ENCODE data around the gene PHEX.

PHEX gene

DNA sequence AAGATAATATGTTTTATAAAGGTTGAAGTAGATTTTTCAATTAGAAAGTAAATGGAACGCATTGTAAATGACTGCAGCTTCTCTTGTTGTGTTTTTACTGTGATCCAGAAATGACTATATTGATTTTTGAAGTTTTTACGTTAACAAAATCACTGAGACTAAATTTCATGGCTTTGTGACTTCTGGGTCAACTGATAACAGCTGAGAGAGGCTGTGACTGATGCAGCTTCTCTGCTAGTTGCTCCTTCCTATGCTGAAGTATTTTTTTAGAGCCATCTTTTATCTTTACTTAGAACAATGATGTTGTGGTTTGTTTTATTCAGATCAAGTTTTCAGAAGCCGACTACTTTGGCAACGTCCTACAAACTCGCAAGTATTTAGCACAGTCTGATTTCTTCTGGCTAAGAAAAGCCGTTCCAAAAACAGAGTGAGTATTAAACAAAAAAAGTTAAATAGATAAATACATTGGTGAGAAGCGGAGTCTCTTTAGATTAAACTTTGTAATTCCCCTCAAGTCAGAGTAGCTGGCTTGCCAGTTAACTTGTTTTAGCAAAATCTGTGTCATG is 145.9 kb downstream of the PHEX start:
- H3K9me3 ChIP-seq (ENCODE audit: control insufficient read depth, insufficient read depth, low read depth, low read length) = no peaks in the 10 kb centered on the region
- H3K9ac ChIP-seq (ENCODE audit: low read length) = no peak overlapping the region
- no peak overlapping the region for H3K4me3 ChIP-seq (ENCODE audit: low read depth, low read length)
- no peaks in the 10 kb centered on the region for H3K36me3 ChIP-seq (ENCODE audit: control insufficient read depth, insufficient read depth, low read length)
- no peaks in the 10 kb centered on the region for H3K4me1 ChIP-seq (ENCODE audit: control insufficient read depth, insufficient read depth, low read length)
- no peak overlapping the region for H3K27ac ChIP-seq (ENCODE audit: low read depth, low read length)
- no peaks in the 10 kb centered on the region; the same call in 1 of the 2 replicates for H3K27me3 ChIP-seq (ENCODE audit: control insufficient read depth, insufficient read depth, low read length)

DNA sequence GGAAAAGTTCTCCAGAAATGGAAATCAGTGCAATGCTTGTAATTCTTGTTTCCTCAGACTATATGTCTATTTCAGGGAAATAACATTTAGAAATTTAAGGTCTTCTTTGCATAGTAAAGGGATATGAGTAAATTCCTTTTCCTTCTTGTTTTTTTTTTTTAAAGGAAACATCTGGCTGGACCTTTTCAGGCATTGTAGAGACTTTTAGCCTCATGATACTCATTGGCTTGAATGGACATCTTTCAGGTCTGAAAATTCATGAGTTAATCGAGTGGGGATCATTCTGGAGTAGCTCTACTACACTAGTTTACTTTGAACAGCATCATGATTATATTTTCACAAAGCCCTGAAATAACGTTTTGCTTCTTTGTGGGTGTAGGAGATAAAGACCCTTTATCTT is 152.0 kb downstream of the PHEX start:
- no peaks in the 10 kb centered on the region for H3K9me3 ChIP-seq (ENCODE audit: control insufficient read depth, insufficient read depth, low read depth, low read length)
- no peaks in the 10 kb centered on the region for H3K4me1 ChIP-seq (ENCODE audit: control insufficient read depth, insufficient read depth, low read length)
- H3K36me3 ChIP-seq (ENCODE audit: control insufficient read depth, insufficient read depth, low read length) = no peaks in the 10 kb centered on the region
- H3K4me3 ChIP-seq (ENCODE audit: low read depth, low read length) = no peak overlapping the region
- no peaks in the 10 kb centered on the region; the same call in 1 of the 2 replicates for H3K27me3 ChIP-seq (ENCODE audit: control insufficient read depth, insufficient read depth, low read length)
- H3K9ac ChIP-seq (ENCODE audit: low read length) = no peak overlapping the region
- no peak overlapping the region for H3K27ac ChIP-seq (ENCODE audit: low read depth, low read length)

DNA sequence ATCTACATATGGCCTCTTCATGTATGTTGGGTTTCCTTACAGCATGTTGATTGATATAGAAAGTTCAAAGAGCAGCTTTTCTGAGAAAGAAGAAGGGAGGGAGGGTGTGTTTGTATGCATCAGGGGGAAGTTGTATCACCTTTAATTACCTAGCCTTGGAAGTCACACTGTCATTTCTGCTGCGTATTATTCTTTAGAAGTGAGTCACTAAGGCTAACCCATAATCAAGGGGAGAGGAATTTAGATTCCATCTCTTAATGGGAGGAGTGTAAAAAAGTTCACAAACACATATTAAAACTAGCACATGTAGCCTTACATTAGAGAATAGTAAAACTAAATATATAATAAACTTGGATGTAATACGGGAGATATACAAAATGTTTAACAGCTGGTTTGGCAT is 154.0 kb downstream of the PHEX start:
- no peak overlapping the region for H3K27ac ChIP-seq (ENCODE audit: low read depth, low read length)
- H3K27me3 ChIP-seq (ENCODE audit: control insufficient read depth, insufficient read depth, low read length) = no peaks in the 10 kb centered on the region; the same call in 1 of the 2 replicates
- H3K4me3 ChIP-seq (ENCODE audit: low read depth, low read length) = no peak overlapping the region
- no peaks in the 10 kb centered on the region for H3K9me3 ChIP-seq (ENCODE audit: control insufficient read depth, insufficient read depth, low read depth, low read length)
- H3K36me3 ChIP-seq (ENCODE audit: control insufficient read depth, insufficient read depth, low read length) = no peaks in the 10 kb centered on the region
- H3K9ac ChIP-seq (ENCODE audit: low read length) = no peak overlapping the region
- no peaks in the 10 kb centered on the region for H3K4me1 ChIP-seq (ENCODE audit: control insufficient read depth, insufficient read depth, low read length)

DNA sequence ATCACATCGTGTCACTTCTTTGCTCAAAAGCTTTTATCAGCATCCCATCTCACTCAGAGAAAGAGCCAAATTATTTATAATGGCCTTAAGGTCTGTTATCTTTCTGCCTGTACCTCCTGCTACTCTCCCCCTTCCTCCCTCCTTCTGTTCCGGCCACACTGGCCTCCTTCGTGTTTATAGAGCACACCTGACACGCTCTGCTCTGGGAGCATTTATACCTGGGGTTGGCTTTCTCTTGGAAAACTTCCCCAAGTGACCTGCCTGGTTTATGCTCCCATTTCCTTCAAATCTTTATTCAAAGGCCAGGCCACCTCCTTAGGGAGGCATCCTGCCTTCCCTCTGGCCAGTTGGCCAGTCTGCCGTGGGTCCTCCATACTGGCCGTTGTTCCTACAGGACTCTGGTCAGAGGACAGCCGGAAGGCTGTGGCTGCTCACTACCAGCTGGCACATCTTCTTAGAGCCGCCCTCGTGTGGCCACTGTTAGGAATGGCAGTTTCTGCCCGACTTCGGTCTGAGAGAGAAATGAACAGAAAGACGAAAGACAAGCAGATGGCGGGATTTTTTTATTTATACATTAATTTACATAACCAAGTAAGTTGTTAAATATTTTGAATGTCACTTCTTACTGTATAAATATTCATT is 160.4 kb downstream of the PHEX start:
- H3K36me3 ChIP-seq (ENCODE audit: control insufficient read depth, insufficient read depth, low read length) = no peaks in the 10 kb centered on the region
- H3K4me1 ChIP-seq (ENCODE audit: control insufficient read depth, insufficient read depth, low read length) = no peaks in the 10 kb centered on the region
- 0 out of 2 replicates have a peak, but pooled peaks cover 2% of the 10 kb centered on the region for H3K9me3 ChIP-seq (ENCODE audit: control insufficient read depth, insufficient read depth, low read depth, low read length)
- no peaks in the 10 kb centered on the region for H3K27me3 ChIP-seq (ENCODE audit: control insufficient read depth, insufficient read depth, low read length)
- no peak overlapping the region for H3K4me3 ChIP-seq (ENCODE audit: low read depth, low read length)
- H3K9ac ChIP-seq (ENCODE audit: low read length) = no peak overlapping the region
- H3K27ac ChIP-seq (ENCODE audit: low read depth, low read length) = no peak overlapping the region

DNA sequence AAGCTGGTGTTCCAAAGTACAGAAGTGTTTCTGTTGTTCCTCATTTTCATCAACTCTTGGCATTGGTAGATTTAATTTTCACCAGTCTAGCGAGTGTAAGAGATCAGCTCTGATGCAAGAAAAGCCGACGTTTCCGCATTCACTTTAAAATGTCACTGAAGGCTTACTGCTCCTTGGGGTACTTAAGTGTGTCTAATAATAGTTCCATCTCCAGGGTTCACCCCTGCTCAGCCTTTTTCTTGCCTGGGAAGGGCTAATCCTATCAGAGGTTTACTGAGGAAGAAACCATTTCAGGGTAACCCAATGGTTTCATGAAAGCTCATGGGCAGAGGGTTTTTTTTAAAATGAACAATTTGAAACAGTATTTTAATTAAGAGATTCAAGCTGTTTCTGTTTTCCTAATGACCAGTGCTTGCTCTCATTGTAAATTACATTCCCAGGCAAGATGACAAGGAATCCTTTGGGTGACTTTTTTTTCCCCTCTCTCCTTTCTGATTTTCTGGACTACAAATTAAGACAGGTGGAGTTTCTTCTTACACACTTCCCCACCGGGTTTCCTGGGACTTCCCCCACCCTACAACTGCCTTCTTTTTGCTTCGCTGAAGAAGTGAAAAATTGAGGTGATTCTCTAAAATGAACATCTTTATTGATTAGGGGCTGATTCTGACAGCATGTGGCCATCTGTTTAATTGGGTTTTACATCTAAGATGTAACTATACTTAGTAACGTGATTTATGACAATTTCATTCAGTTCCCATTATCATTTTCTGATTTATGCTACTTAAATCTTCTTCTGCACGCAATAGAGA is 161.9 kb downstream of the PHEX start:
- Histone ChIP-seq H3K27ac (ENCODE audit: low read depth, low read length) (no peak overlapping the region), H3K27me3 (ENCODE audit: control insufficient read depth, insufficient read depth, low read length) (no peaks in the 10 kb centered on the region), H3K36me3 (ENCODE audit: control insufficient read depth, insufficient read depth, low read length) (no peaks in the 10 kb centered on the region), H3K9ac (ENCODE audit: low read length) (no peak overlapping the region), H3K4me3 (ENCODE audit: low read depth, low read length) (no peak overlapping the region), H3K9me3 (ENCODE audit: control insufficient read depth, insufficient read depth, low read depth, low read length) (0 out of 2 replicates have a peak, but pooled peaks cover 3% of the 10 kb centered on the region), H3K4me1 (ENCODE audit: control insufficient read depth, insufficient read depth, low read length) (no peaks in the 10 kb centered on the region)

DNA sequence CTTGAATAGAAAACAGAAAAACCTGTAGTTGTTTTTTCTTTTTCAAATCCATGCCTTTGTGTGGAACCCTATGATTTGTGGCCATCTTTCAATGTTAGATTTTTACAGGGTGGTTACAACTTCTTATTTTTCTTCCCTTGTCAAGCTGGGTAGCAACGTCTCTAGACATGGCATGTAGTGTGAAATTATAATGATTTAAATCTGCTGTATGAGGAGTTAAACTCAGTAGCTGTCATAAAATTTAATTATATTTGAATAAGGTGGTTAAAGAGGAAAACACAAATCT is 162.5 kb downstream of the PHEX start:
- Histone ChIP-seq H3K27me3 (ENCODE audit: control insufficient read depth, insufficient read depth, low read length) (no peaks in the 10 kb centered on the region), H3K4me1 (ENCODE audit: control insufficient read depth, insufficient read depth, low read length) (no peaks in the 10 kb centered on the region), H3K9me3 (ENCODE audit: control insufficient read depth, insufficient read depth, low read depth, low read length) (0 out of 2 replicates have a peak, but pooled peaks cover 7% of the 10 kb centered on the region), H3K4me3 (ENCODE audit: low read depth, low read length) (no peak overlapping the region), H3K36me3 (ENCODE audit: control insufficient read depth, insufficient read depth, low read length) (no peaks in the 10 kb centered on the region), H3K27ac (ENCODE audit: low read depth, low read length) (no peak overlapping the region), H3K9ac (ENCODE audit: low read length) (no peak overlapping the region)

DNA sequence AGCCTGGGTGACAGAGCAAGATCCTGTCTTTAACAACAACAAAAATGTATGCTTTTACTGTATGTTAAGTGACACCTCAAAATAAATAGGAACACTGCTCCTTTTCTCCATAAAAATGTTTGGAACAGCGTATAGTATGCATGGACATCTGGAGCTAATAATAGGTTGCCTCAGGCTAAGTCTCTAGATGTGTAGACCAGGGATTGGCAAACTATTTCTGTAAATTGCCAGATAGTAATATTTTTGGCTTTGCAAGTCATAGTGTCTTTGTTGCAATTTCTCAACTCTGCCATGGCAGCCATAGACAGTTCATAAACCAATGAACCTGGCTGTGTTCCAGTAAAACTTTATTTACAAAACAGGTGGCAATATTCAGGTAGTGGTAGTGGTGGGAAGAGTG is 164.0 kb downstream of the PHEX start:
- no peaks in the 10 kb centered on the region for H3K36me3 ChIP-seq (ENCODE audit: control insufficient read depth, insufficient read depth, low read length)
- no peak overlapping the region for H3K4me3 ChIP-seq (ENCODE audit: low read depth, low read length)
- no peak overlapping the region for H3K9ac ChIP-seq (ENCODE audit: low read length)
- no peaks in the 10 kb centered on the region; the same call in 1 of the 2 replicates for H3K27me3 ChIP-seq (ENCODE audit: control insufficient read depth, insufficient read depth, low read length)
- no peaks in the 10 kb centered on the region for H3K4me1 ChIP-seq (ENCODE audit: control insufficient read depth, insufficient read depth, low read length)
- H3K9me3 ChIP-seq (ENCODE audit: control insufficient read depth, insufficient read depth, low read depth, low read length) = 0 out of 2 replicates have a peak, but pooled peaks cover 7% of the 10 kb centered on the region
- no peak overlapping the region for H3K27ac ChIP-seq (ENCODE audit: low read depth, low read length)

DNA sequence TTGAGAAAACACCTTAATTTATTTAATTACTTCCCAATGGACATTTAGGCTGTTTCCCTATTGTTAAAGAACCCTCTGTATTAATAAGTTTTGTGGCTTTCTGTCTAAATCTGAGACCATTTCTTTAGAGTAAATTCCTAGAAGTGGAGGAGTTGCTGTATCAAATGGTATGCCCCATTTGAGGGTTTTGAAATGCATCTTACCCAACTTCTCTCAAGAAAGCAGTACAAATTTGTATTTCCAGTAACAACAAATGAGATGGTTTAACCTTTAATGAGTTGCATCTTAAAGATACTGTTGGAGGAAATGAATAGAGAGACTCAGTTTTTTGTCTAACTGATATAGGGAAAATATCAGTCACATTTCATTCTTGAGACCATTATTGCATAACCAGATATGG is 170.1 kb downstream of the PHEX start:
- H3K27ac ChIP-seq (ENCODE audit: low read depth, low read length) = no peak overlapping the region
- H3K9me3 ChIP-seq (ENCODE audit: control insufficient read depth, insufficient read depth, low read depth, low read length) = 0 out of 2 replicates have a peak, but pooled peaks cover 7% of the 10 kb centered on the region
- H3K4me3 ChIP-seq (ENCODE audit: low read depth, low read length) = no peak overlapping the region
- H3K27me3 ChIP-seq (ENCODE audit: control insufficient read depth, insufficient read depth, low read length) = no peaks in the 10 kb centered on the region; the same call in 1 of the 2 replicates
- no peaks in the 10 kb centered on the region for H3K36me3 ChIP-seq (ENCODE audit: control insufficient read depth, insufficient read depth, low read length)
- no peak overlapping the region for H3K9ac ChIP-seq (ENCODE audit: low read length)
- H3K4me1 ChIP-seq (ENCODE audit: control insufficient read depth, insufficient read depth, low read length) = no peaks in the 10 kb centered on the region

DNA sequence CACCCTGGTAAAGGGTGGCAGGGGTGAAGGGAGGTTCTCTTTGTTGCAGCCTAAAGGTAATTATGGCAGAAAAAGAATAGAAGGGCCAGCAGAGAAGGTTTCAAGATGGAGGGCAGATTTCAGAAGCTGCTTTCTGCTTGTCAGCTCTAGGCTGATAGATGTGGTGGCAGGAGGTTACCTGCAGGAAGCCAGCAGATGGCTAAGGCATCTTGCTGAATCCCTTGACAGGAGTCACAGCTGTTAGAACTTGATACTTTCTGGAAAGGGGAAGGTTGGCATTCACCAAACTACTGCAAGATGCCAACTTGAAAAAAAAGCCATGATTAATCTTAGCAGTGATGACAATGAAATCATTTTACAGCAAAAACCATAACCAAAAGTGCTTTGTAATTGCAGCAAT is 171.1 kb downstream of the PHEX start:
- Histone ChIP-seq H3K4me3 (ENCODE audit: low read depth, low read length) (no peak overlapping the region), H3K9me3 (ENCODE audit: control insufficient read depth, insufficient read depth, low read depth, low read length) (0 out of 2 replicates have a peak, but pooled peaks cover 5% of the 10 kb centered on the region), H3K27ac (ENCODE audit: low read depth, low read length) (no peak overlapping the region)

DNA sequence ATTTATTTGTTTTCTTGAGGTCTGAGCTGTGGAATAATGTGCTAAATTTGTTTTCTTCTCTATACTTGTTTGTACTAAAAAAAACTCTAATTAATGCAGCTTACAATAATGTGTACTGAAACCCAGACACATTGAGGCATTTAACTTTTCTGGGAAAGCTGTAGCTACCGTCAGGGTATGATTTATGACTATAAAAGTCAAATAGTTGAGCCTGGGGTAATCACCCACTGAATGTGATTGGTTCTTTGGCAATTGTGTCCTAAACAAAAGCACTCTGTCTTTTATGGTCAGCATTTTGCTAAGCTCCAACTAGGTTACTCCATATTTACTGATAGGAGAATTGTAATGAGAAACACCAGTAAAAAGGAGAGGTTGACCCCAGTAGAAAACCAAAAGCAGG is 174.7 kb downstream of the PHEX start:
- no peaks in the 10 kb centered on the region for H3K36me3 ChIP-seq (ENCODE audit: control insufficient read depth, insufficient read depth, low read length)
- no peaks in the 10 kb centered on the region for H3K9me3 ChIP-seq (ENCODE audit: control insufficient read depth, insufficient read depth, low read depth, low read length)
- no peak overlapping the region for H3K9ac ChIP-seq (ENCODE audit: low read length)
- H3K4me1 ChIP-seq (ENCODE audit: control insufficient read depth, insufficient read depth, low read length) = no peaks in the 10 kb centered on the region
- no peaks in the 10 kb centered on the region; the same call in 1 of the 2 replicates for H3K27me3 ChIP-seq (ENCODE audit: control insufficient read depth, insufficient read depth, low read length)
- H3K27ac ChIP-seq (ENCODE audit: low read depth, low read length) = no peak overlapping the region
- no peak overlapping the region for H3K4me3 ChIP-seq (ENCODE audit: low read depth, low read length)

More for the DNA sequence above, 171.1 kb downstream of the PHEX start:
- Histone ChIP-seq H3K36me3 (ENCODE audit: control insufficient read depth, insufficient read depth, low read length) (no peaks in the 10 kb centered on the region), H3K27me3 (ENCODE audit: control insufficient read depth, insufficient read depth, low read length) (no peaks in the 10 kb centered on the region; the same call in 1 of the 2 replicates), H3K9ac (ENCODE audit: low read length) (no peak overlapping the region), H3K4me1 (ENCODE audit: control insufficient read depth, insufficient read depth, low read length) (no peaks in the 10 kb centered on the region)

DNA sequence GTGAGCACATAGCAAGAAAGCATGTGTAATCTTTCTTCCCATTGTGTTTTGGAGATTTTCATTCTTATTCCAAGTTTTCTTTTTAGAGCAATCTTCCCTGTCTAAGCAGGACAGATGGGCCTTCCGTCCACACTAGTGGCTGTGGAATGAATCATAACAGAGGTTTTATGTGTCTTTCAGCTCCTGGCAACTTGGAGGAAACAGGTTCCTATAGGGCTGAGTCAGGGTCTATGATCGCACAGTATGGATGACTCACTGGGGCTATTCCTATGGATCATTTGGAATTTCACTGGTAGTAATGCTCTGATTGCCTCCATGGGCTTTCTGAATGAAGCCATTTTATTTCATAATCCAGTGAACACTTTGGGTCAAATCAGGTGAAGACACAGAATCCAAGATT is 188.8 kb downstream of the PHEX start:
- Histone ChIP-seq H3K36me3 (ENCODE audit: control insufficient read depth, insufficient read depth, low read length) (no peaks in the 10 kb centered on the region), H3K27ac (ENCODE audit: low read depth, low read length) (no peak overlapping the region), H3K9me3 (ENCODE audit: control insufficient read depth, insufficient read depth, low read depth, low read length) (peaks cover 10% of the 10 kb centered on the region; the same call in 1 of the 2 replicates), H3K27me3 (ENCODE audit: control insufficient read depth, insufficient read depth, low read length) (no peaks in the 10 kb centered on the region; the same call in 1 of the 2 replicates), H3K9ac (ENCODE audit: low read length) (no peak overlapping the region), H3K4me3 (ENCODE audit: low read depth, low read length) (no peak overlapping the region), H3K4me1 (ENCODE audit: control insufficient read depth, insufficient read depth, low read length) (peaks cover 11% of the 10 kb centered on the region)
